ENCODE results near the gene LAMA1.

DNA sequence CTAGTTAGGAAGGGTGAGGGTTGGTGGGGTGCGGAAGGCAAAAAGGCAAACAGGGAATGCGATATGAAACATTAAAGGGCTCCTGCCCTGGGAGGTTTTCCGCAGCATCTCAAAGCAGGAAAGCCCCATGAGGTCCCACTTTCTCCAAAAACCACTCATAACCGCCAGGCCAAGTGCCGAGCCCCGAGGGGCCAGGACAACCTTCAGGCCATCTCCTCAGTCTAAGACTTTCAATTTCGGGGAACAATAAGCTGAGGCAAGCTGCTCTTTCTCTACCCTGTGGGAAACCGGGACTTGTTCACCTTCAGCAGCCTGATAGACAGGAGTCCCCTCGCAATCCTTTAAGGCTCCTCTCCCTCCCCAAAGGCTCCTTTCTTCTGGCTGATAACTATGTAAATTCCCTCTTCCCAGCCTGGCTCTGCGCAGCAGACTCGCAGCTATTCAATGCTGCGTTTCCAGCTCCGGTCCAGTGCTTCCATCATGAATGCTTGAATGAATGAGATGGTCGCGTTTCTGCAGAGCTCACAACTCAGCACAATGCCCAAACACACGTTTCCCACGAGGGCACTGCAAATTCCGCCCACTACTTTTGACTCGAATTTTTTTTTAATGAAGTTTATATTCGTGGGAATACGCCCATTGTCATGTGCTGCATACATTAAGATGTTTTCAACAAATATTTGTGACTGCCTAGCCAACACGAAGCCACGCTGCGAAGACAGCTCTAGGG lies 1.4 kb downstream of the LAMA1 start:
- TF ChIP-seq, protein P1, sequence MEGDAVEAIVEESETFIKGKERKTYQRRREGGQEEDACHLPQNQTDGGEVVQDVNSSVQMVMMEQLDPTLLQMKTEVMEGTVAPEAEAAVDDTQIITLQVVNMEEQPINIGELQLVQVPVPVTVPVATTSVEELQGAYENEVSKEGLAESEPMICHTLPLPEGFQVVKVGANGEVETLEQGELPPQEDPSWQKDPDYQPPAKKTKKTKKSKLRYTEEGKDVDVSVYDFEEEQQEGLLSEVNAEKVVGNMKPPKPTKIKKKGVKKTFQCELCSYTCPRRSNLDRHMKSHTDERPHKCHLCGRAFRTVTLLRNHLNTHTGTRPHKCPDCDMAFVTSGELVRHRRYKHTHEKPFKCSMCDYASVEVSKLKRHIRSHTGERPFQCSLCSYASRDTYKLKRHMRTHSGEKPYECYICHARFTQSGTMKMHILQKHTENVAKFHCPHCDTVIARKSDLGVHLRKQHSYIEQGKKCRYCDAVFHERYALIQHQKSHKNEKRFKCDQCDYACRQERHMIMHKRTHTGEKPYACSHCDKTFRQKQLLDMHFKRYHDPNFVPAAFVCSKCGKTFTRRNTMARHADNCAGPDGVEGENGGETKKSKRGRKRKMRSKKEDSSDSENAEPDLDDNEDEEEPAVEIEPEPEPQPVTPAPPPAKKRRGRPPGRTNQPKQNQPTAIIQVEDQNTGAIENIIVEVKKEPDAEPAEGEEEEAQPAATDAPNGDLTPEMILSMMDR (conservative IDR thresholded peaks at IDR 0.05; ENCODE audit: low read depth, low read length): no peak
- TF ChIP-seq EZH2 (IDR thresholded peaks at IDR 0.05; ENCODE audit: borderline replicate concordance, low read depth, low read length, poor library complexity, severe bottlenecking): no peak
